ENCODE data around the gene RCAN2. TPM values are rescaled to one million over a fixed set of nuclear protein-coding genes. Genes with fewer than 3 reads are reported as not detected.

Gene RCAN2
- total RNA-seq, 1 donor from 2014 or later = 9.0 TPM

- no peak overlapping the region for H3K4me3 ChIP-seq
- no peak overlapping the region for H3K27ac ChIP-seq
- H3K4me1 ChIP-seq = peaks cover 15% of the 10 kb centered on the region
- H3K36me3 ChIP-seq = no peaks in the 10 kb centered on the region
- DNase-seq = no peak
- no peaks in the 10 kb centered on the region for H3K9me3 ChIP-seq
- no peaks in the 10 kb centered on the region for H3K27me3 ChIP-seq (ENCODE audit: low read depth)
- intact Hi-C loops (cut with DNase I) = no loop called here
- no peak for TF ChIP-seq CTCF (IDR thresholded peaks at IDR 0.05)
- peak in 1 of 2 donors; percentile 16 for ATAC-seq
Observed at GRCh38 chr6:46356543-46356942, 134.7 kb downstream of the RCAN2 start.

GRCh38 chr6:46353528-46353927 is 137.7 kb downstream of the RCAN2 start:
- DNase-seq (no peak), ATAC-seq (no peak)
- Histone ChIP-seq H3K9me3 (no peaks in the 10 kb centered on the region), H3K27me3 (ENCODE audit: low read depth) (no peaks in the 10 kb centered on the region), H3K4me3 (no peak overlapping the region), H3K27ac (no peak overlapping the region), H3K36me3 (no peaks in the 10 kb centered on the region), H3K4me1 (peaks cover 15% of the 10 kb centered on the region)
- TF ChIP-seq CTCF (IDR thresholded peaks at IDR 0.05) = no peak
- intact Hi-C loops (cut with DNase I) = no loop called here

- intact Hi-C loops (cut with DNase I) = no loop called here
- H3K27ac ChIP-seq = no peak overlapping the region
Observed at GRCh38 chr6:46352541-46353268, 138.5 kb downstream of the RCAN2 start.

GRCh38 chr6:46350714-46351113 is 140.5 kb downstream of the RCAN2 start:
- Histone ChIP-seq H3K4me3 (no peak overlapping the region), H3K9me3 (peaks cover 3% of the 10 kb centered on the region), H3K27ac (no peak overlapping the region), H3K36me3 (no peaks in the 10 kb centered on the region), H3K4me1 (no peaks in the 10 kb centered on the region), H3K27me3 (ENCODE audit: low read depth) (no peaks in the 10 kb centered on the region)
- DNase-seq (no peak), ATAC-seq (no peak)
- intact Hi-C loops (cut with DNase I) = no loop called here
- no peak for TF ChIP-seq CTCF (IDR thresholded peaks at IDR 0.05)

More at GRCh38 chr6:46352541-46353268, 138.5 kb downstream of the RCAN2 start:
- H3K27me3 ChIP-seq (ENCODE audit: low read depth) = no peaks in the 10 kb centered on the region
- peaks cover 13% of the 10 kb centered on the region for H3K4me1 ChIP-seq
- ATAC-seq (no peak), DNase-seq (no peak)
- no peak for TF ChIP-seq CTCF (IDR thresholded peaks at IDR 0.05)
- H3K36me3 ChIP-seq = no peaks in the 10 kb centered on the region
- no peaks in the 10 kb centered on the region for H3K9me3 ChIP-seq
- no peak overlapping the region for H3K4me3 ChIP-seq

- Histone ChIP-seq H3K9me3 (peaks cover 3% of the 10 kb centered on the region), H3K36me3 (no peaks in the 10 kb centered on the region), H3K27me3 (ENCODE audit: low read depth) (no peaks in the 10 kb centered on the region), H3K4me1 (no peaks in the 10 kb centered on the region), H3K27ac (no peak overlapping the region), H3K4me3 (no peak overlapping the region)
- ATAC-seq (no peak), DNase-seq (no peak)
- intact Hi-C loops (cut with DNase I) = no loop called here
- no peak for TF ChIP-seq CTCF (IDR thresholded peaks at IDR 0.05)
Observed at GRCh38 chr6:46347669-46348068, 143.6 kb downstream of the RCAN2 start.
